ENCODE results near the gene EP300. TPM values are rescaled to one million over a fixed set of nuclear protein-coding genes. Genes with fewer than 3 reads are reported as not detected.

Gene EP300
- total RNA-seq, 1 donor from 2014 or later: 124 TPM

DNA sequence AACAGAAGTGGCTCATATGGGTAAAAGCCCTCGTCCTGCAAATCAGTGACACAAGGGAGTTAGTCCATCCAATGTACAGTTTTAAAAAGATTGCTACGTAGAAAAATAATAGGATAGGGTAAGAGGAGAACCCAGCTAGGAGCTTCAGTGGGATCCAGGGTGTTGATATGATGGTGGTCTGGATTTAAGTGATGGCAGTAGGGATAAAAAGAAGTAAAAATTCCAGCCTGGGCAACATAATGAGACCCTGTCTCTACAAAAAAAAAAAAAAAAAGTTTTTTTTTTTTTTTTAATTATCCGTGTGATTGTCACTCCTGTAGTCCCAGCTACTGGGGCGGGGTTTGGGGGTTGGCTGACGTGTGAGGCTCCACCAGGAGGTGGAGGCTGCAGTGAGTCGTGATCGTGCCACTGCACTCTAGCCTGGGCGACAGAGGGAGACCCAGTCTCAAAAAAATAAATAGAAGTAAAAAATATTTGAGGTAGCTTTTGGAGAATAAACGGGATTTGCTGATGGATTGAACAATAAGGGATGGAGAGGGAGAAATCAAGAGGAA is 105.7 kb downstream of the EP300 start:
- no peak for DNase-seq (ENCODE audit: low spot score in 2 of 2, unreplicated experiment in 2 of 2)
- no peaks in the 10 kb centered on the region for H3K36me3 Mint-ChIP-seq
- TF ChIP-seq, protein P1, sequence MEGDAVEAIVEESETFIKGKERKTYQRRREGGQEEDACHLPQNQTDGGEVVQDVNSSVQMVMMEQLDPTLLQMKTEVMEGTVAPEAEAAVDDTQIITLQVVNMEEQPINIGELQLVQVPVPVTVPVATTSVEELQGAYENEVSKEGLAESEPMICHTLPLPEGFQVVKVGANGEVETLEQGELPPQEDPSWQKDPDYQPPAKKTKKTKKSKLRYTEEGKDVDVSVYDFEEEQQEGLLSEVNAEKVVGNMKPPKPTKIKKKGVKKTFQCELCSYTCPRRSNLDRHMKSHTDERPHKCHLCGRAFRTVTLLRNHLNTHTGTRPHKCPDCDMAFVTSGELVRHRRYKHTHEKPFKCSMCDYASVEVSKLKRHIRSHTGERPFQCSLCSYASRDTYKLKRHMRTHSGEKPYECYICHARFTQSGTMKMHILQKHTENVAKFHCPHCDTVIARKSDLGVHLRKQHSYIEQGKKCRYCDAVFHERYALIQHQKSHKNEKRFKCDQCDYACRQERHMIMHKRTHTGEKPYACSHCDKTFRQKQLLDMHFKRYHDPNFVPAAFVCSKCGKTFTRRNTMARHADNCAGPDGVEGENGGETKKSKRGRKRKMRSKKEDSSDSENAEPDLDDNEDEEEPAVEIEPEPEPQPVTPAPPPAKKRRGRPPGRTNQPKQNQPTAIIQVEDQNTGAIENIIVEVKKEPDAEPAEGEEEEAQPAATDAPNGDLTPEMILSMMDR (IDR thresholded peaks at IDR 0.05; ENCODE audit: unreplicated experiment): no peak
- peak overlapping the region; percentile 60 for H3K27ac Mint-ChIP-seq
- H3K4me3 Mint-ChIP-seq: peak overlapping the region; percentile 79
- H3K9me3 Mint-ChIP-seq: no peaks in the 10 kb centered on the region
- peaks cover 15% of the 10 kb centered on the region for H3K4me1 Mint-ChIP-seq
- peaks cover 37% of the 10 kb centered on the region for H3K27me3 Mint-ChIP-seq (ENCODE audit: low read depth)

DNA sequence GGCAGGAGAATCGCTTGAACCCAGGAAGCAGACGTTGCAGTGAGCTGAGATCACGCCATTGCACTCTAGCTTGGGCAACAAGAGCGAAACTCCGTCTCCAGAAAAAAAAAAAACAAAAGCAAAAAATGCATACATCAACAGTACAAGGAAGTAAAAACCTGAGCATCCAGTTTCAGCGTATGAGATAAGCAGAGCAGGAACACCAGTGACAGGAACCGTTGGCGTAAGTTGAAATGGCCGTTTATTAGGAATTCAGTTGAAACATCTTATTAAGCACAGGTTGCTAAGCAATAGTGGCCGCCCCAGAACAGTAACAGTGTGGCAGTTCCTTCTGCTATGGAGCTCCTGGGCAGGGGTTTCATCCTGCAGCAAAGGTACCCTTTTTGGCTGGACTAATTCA is 108.7 kb downstream of the EP300 start:
- Mint-ChIP-seq H3K27ac (peak overlapping the region; percentile 83), H3K4me3 (no peak overlapping the region), H3K36me3 (no peaks in the 10 kb centered on the region), H3K27me3 (ENCODE audit: low read depth) (peaks cover 34% of the 10 kb centered on the region), H3K9me3 (no peaks in the 10 kb centered on the region), H3K4me1 (peaks cover 27% of the 10 kb centered on the region)
- TF ChIP-seq, protein P1 (IDR thresholded peaks at IDR 0.05; ENCODE audit: unreplicated experiment): no peak
- no peak for DNase-seq (ENCODE audit: low spot score in 2 of 2, unreplicated experiment in 2 of 2)

DNA sequence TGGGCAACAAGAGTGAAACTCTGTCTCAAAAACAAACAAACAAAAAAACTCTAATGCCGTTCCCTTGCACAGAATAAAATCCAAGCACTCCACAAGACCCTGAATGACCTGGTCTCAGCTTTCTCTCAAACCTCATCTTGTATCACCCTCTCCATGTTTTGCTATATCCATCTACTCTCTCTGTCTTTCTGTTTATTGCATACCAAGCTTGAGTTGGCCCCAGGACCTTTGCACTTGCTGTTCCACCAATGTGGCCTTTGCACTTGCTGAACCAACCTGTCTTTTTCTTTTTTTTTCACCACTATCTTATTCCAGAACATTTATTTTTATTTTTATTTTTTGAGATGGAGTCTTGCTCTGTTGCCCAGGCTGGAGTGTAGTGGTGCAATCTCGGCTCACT is 110.7 kb downstream of the EP300 start:
- Mint-ChIP-seq H3K4me1 (peaks cover 23% of the 10 kb centered on the region), H3K27me3 (ENCODE audit: low read depth) (peaks cover 23% of the 10 kb centered on the region), H3K4me3 (no peak overlapping the region), H3K36me3 (peaks cover 2% of the 10 kb centered on the region), H3K27ac (no peak overlapping the region), H3K9me3 (no peaks in the 10 kb centered on the region)
- TF ChIP-seq, protein P1 (IDR thresholded peaks at IDR 0.05; ENCODE audit: unreplicated experiment): no peak
- no peak for DNase-seq (ENCODE audit: low spot score in 2 of 2, unreplicated experiment in 2 of 2)

DNA sequence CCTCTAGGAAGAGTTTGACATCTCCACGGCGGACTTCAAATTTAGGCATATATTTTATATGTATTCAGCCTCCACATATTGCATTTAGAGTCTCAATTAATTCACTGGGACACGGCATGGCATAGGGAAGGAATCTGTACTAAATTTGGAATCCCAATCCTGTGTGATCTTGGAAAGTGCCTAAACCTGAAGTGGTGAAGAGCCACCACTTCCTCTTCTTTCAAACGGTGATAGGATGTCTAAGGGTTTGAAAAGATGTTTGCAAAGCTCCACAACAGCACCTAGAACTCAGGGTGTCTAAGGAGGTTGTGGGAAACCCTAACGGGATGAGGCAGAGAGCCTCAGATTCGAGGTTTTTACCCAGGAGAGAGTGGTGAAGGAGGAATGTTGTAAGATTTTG is 111.7 kb downstream of the EP300 start:
- no peak for DNase-seq (ENCODE audit: low spot score in 2 of 2, unreplicated experiment in 2 of 2)
- TF ChIP-seq, protein P1 (IDR thresholded peaks at IDR 0.05; ENCODE audit: unreplicated experiment): no peak
- peak overlapping the region; percentile 19 for H3K27ac Mint-ChIP-seq
- H3K9me3 Mint-ChIP-seq: no peaks in the 10 kb centered on the region
- peaks cover 17% of the 10 kb centered on the region for H3K27me3 Mint-ChIP-seq (ENCODE audit: low read depth)
- H3K4me3 Mint-ChIP-seq: no peak overlapping the region
- H3K36me3 Mint-ChIP-seq: peaks cover 4% of the 10 kb centered on the region
- peaks cover 19% of the 10 kb centered on the region for H3K4me1 Mint-ChIP-seq

DNA sequence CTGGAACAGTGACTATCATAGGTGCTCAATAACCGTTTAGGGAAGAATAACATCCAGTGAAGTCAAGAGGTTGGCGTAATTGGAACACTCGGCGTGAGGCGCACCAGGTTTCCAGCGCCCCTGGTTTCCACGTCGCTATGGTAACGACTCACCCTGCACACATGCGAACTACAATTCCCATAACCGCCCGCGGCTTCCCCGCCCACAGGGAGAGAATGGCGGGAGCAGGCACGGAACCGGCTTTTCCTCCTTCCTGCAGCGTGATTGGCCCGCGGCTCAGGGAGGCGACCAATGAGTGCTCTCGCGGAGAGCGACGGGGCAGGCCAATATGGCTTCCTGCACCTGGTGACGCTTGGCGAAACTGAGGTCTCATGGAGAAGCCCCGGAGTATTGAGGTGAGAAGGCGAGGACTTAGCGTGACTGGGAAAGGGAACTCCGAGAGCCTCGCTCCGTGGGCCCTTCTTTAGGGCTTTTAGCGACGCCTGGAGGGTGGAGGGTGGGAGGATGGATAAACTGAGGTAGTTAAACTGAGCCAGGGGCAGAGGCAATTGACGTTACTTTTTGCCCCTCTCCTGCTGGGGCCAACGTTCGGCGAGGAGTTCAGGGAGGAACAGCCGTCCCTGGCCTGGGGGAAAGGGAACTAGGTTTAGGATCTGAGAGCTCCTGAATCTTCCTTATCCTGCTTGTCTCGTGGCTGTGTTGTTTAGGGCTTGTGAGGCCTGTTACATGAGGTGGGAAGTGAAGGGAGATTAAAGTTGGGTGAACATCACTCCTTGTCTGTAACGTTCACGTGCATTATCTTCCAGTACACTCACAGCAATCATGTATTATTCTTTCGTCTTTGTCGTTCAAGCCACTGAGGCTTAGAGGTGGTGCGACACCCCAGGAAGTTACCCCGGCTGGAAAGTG is 112.9 kb downstream of the EP300 start, which contains the start of gene L3MBTL2:
Gene L3MBTL2 (plus strand): TSS at position 321 of the 909 bp plus-strand sequence. CDS start 51 bp downstream, at position 372.
- Mint-ChIP-seq H3K27me3 (ENCODE audit: low read depth) (peaks cover 8% of the 10 kb centered on the region), H3K27ac (peak within 1 kb of the TSS; percentile 99), H3K36me3 (peaks cover 10% of the 10 kb centered on the region), H3K4me1 (peaks cover 19% of the 10 kb centered on the region), H3K9me3 (no peaks in the 10 kb centered on the region), H3K4me3 (peak within 1 kb of the TSS; percentile 89)
- peak; percentile 98 for DNase-seq (ENCODE audit: low spot score in 2 of 2, unreplicated experiment in 2 of 2)
- TF ChIP-seq, protein P1 (IDR thresholded peaks at IDR 0.05; ENCODE audit: unreplicated experiment): no peak

Measured in mesothelial cell of epicardium (in vitro differentiated cells).